Keratinocyte (primary cell): Measurements from ENCODE around the gene WNT7B.

Source experiments
- CTCF ChIP-seq, 3 experiments: IDR thresholded peaks in 1 of 3; conservative IDR thresholded peaks in 1 of 3; optimal IDR thresholded peaks in 1 of 3; 2 replicates in 2 of 3; 3 replicates in 1 of 3; pipeline versions ENCODE3 to v1.5.1; 2011; ENCODE audit warnings: low read length in 3 of 3, mild to moderate bottlenecking in 3 of 3, moderate library complexity in 2 of 3, control low read depth in 1 of 3, inconsistent platforms in 1 of 3; ENCODE audit not compliant: insufficient read depth in 2 of 3; ENCODE audit errors: extremely low read depth in 1 of 3
- EZH2 ChIP-seq: IDR thresholded peaks from one replicate; pipeline ENCODE4 v1.6.1; 2012; ENCODE audit warnings: inconsistent platforms, mild to moderate bottlenecking, low read length, moderate library complexity

- no peak for TF ChIP-seq CTCF (optimal IDR thresholded peaks at IDR 0.05 in 1 of 3, IDR thresholded peaks at IDR 0.05 in 1 of 3, conservative IDR thresholded peaks at IDR 0.05 in 1 of 3; ENCODE audit: extremely low read depth in 1 of 3, insufficient read depth in 2 of 3, low read length in 3 of 3)
- TF ChIP-seq EZH2, result no peak
Measured at GRCh38 chr22:45946805-45947600, 30.0 kb downstream of the WNT7B start.
